Measurements from ENCODE around the gene ANKS1A.

ANKS1A gene

DNA sequence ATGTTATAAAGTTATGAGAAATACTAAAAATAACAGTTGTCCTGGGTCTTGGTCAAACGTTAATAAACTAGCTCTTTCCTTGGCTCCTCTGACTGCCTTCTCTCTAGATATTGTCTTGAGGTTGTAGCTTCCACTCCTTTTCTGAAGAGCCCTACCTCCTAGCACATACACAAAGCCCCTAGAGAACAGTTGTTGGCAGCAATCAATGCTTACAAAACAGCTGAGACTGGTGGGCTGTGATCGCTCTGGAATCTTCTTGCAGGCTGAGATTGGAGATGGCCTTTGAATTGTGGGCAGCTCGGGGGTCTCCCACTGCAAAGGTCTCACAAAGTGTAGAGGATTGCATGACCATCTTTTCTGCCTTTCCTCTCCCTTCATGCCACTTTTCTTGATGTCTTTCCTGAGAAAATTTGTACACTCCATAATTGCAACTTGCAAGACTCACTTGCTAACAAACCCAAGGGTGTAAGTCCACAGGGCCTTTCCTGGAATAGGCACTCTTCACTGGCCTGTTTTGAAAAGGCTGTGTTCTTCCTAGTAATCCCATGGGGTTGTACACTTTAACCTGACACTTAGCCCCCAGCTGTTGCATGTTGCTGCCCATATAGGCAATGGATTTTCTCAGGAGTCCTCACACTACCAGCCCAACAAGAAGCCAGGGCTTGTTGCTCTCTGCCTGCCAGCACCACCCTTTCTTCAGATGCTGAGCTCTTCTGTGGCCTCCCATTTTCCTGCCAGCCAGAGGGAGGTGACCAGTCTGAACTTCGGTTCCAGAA, 152.2 kb downstream of the ANKS1A start:
- H3K9ac ChIP-seq, result no peak overlapping the region
- no peaks in the 10 kb centered on the region for H3K36me3 ChIP-seq (ENCODE audit: insufficient read depth)
- H3K79me2 ChIP-seq (ENCODE audit: insufficient read depth, low read depth), result no peaks in the 10 kb centered on the region; the same call in 1 of the 2 replicates
- H3K27me3 ChIP-seq (ENCODE audit: insufficient read depth, low read depth), result no peaks in the 10 kb centered on the region
- H3K4me3 ChIP-seq (IDR thresholded peaks at IDR 0.05; ENCODE audit: insufficient read depth, low read depth, low read length), result no peak overlapping the region
- TF ChIP-seq, protein P1, sequence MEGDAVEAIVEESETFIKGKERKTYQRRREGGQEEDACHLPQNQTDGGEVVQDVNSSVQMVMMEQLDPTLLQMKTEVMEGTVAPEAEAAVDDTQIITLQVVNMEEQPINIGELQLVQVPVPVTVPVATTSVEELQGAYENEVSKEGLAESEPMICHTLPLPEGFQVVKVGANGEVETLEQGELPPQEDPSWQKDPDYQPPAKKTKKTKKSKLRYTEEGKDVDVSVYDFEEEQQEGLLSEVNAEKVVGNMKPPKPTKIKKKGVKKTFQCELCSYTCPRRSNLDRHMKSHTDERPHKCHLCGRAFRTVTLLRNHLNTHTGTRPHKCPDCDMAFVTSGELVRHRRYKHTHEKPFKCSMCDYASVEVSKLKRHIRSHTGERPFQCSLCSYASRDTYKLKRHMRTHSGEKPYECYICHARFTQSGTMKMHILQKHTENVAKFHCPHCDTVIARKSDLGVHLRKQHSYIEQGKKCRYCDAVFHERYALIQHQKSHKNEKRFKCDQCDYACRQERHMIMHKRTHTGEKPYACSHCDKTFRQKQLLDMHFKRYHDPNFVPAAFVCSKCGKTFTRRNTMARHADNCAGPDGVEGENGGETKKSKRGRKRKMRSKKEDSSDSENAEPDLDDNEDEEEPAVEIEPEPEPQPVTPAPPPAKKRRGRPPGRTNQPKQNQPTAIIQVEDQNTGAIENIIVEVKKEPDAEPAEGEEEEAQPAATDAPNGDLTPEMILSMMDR (conservative IDR thresholded peaks at IDR 0.05; ENCODE audit: low read depth, low read length), result no peak
- H3K4me1 ChIP-seq (ENCODE audit: low read depth, poor library complexity, severe bottlenecking), result peaks cover 21% of the 10 kb centered on the region
- no peaks in the 10 kb centered on the region for H4K20me1 ChIP-seq (ENCODE audit: insufficient read depth)
- no peak overlapping the region for H3K27ac ChIP-seq
- H3K4me2 ChIP-seq, result no peak overlapping the region
- H2AFZ ChIP-seq (ENCODE audit: low read depth), result no peak overlapping the region

- Histone ChIP-seq H3K36me3 (ENCODE audit: insufficient read depth) (no peaks in the 10 kb centered on the region), H4K20me1 (ENCODE audit: insufficient read depth) (no peaks in the 10 kb centered on the region), H3K4me2 (no peak overlapping the region), H3K9ac (no peak overlapping the region), H3K27ac (no peak overlapping the region), H3K4me1 (ENCODE audit: low read depth, poor library complexity, severe bottlenecking) (peaks cover 31% of the 10 kb centered on the region), H3K27me3 (ENCODE audit: insufficient read depth, low read depth) (no peaks in the 10 kb centered on the region), H3K79me2 (ENCODE audit: insufficient read depth, low read depth) (no peaks in the 10 kb centered on the region; the same call in 1 of the 2 replicates), H2AFZ (ENCODE audit: low read depth) (no peak overlapping the region), H3K4me3 (IDR thresholded peaks at IDR 0.05; ENCODE audit: insufficient read depth, low read depth, low read length) (no peak overlapping the region)
- TF ChIP-seq, protein P1 (conservative IDR thresholded peaks at IDR 0.05; ENCODE audit: low read depth, low read length), result no peak
Measured at GRCh38 chr6:35042031-35042815, 153.2 kb downstream of the ANKS1A start.

DNA sequence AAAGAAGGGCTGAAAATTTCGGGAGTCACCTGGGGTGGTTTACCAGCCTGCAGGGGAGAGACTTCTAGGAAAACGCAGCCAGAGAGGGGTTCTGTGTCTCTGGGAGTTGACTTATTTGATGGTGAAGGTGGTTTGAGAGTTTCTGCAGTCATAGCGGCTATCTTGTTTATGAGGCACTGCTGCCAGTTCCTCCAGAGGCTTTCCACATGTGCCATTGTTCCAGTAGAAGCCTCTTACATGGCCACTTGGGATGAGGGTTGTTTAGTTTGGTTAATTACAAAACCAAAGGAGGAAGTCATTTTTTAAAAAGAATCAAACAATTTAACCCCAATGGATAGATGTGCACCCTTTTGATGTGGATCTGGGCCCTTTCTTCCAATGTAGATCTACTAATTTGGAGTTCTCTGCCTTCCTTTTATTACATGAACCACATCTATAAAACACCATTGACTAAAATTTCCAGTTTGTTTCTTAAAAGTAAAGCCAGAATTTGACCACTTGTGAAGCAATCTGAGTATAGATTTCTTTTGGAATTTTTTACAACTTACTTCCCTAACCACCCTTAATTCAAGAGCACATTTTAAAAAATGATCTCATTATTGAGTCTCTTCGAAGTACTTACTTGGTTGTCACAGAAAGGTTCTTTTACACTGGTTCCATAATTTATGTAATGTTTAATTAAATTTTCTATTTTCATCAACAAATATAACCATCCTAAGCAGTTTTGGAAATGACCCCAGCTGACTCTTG, 154.5 kb downstream of the ANKS1A start:
- Histone ChIP-seq H3K4me1 (ENCODE audit: low read depth, poor library complexity, severe bottlenecking) (peaks cover 44% of the 10 kb centered on the region), H3K4me2 (no peak overlapping the region), H3K9ac (no peak overlapping the region)

More for the DNA sequence above, 154.5 kb downstream of the ANKS1A start:
- Histone ChIP-seq H3K79me2 (ENCODE audit: insufficient read depth, low read depth) (no peaks in the 10 kb centered on the region; the same call in 1 of the 2 replicates), H4K20me1 (ENCODE audit: insufficient read depth) (no peaks in the 10 kb centered on the region), H3K27ac (no peak overlapping the region), H2AFZ (ENCODE audit: low read depth) (no peak overlapping the region), H3K27me3 (ENCODE audit: insufficient read depth, low read depth) (no peaks in the 10 kb centered on the region), H3K4me3 (IDR thresholded peaks at IDR 0.05; ENCODE audit: insufficient read depth, low read depth, low read length) (no peak overlapping the region), H3K36me3 (ENCODE audit: insufficient read depth) (no peaks in the 10 kb centered on the region)
- TF ChIP-seq, protein P1 (conservative IDR thresholded peaks at IDR 0.05; ENCODE audit: low read depth, low read length), result no peak

Data from KMS-11 (cell line).